ENCODE measurements around the gene HOXC10. TPM values are rescaled to one million over a fixed set of nuclear protein-coding genes. Genes with fewer than 3 reads are reported as not detected.

Gene HOXC10
- total and polyA plus RNA-seq, 4 donors: 0.18 TPM; not detected in 3

DNA sequence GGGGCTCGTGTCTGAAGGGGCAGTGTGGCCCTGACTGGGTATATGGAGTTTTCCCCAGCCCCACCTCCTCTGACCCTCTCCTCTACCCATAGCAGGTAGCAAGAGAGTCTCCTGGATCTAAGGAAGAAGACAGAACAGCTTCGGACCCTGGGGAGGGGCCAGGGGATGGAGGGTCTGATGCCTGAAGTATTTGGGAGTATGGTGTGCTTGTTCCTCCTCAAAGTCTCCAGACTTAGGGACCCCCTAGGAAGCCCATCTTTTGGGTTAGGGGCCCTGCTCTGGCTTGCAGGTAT lies 23.3 kb downstream of the HOXC10 start:
- DNase-seq (no peak), ATAC-seq (ENCODE audit: insufficient read depth, low FRiP score) (no peak)
- Histone ChIP-seq H3K9me3 (ENCODE audit: control insufficient read depth in 4 of 4, insufficient read depth in 3 of 4, low read length in 3 of 4) (peaks cover 0 to 9% (median 0%) of the 10 kb centered on the region in 4 donors), H3K9ac (ENCODE audit: insufficient read depth in 1 of 2, low read length in 2 of 2) (no peak overlapping the region), H3K4me3 (no peak overlapping the region), H3K27ac (ENCODE audit: low read depth in 1 of 2, low read length in 1 of 2) (no peak overlapping the region), H3K36me3 (ENCODE audit: control insufficient read depth in 4 of 4, insufficient read depth in 4 of 4, low read length in 4 of 4) (no peaks in the 10 kb centered on the region), H3K4me1 (ENCODE audit: control insufficient read depth in 5 of 5, insufficient read depth in 5 of 5, low read length in 5 of 5) (peaks cover 0 to 20% (median 3%) of the 10 kb centered on the region in 5 donors), H3K27me3 (ENCODE audit: control insufficient read depth in 3 of 3, insufficient read depth in 3 of 3, low read length in 2 of 3) (peaks cover 7 to 96% (median 87%) of the 10 kb centered on the region in 3 donors)
- TF ChIP-seq, protein P1, sequence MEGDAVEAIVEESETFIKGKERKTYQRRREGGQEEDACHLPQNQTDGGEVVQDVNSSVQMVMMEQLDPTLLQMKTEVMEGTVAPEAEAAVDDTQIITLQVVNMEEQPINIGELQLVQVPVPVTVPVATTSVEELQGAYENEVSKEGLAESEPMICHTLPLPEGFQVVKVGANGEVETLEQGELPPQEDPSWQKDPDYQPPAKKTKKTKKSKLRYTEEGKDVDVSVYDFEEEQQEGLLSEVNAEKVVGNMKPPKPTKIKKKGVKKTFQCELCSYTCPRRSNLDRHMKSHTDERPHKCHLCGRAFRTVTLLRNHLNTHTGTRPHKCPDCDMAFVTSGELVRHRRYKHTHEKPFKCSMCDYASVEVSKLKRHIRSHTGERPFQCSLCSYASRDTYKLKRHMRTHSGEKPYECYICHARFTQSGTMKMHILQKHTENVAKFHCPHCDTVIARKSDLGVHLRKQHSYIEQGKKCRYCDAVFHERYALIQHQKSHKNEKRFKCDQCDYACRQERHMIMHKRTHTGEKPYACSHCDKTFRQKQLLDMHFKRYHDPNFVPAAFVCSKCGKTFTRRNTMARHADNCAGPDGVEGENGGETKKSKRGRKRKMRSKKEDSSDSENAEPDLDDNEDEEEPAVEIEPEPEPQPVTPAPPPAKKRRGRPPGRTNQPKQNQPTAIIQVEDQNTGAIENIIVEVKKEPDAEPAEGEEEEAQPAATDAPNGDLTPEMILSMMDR (IDR thresholded peaks at IDR 0.05; ENCODE audit: control extremely low read depth, extremely low read depth): no peak
- WGBS, 2 donors: 23 to 33% methylated on average over 2 of the region's 2 CpGs

DNA sequence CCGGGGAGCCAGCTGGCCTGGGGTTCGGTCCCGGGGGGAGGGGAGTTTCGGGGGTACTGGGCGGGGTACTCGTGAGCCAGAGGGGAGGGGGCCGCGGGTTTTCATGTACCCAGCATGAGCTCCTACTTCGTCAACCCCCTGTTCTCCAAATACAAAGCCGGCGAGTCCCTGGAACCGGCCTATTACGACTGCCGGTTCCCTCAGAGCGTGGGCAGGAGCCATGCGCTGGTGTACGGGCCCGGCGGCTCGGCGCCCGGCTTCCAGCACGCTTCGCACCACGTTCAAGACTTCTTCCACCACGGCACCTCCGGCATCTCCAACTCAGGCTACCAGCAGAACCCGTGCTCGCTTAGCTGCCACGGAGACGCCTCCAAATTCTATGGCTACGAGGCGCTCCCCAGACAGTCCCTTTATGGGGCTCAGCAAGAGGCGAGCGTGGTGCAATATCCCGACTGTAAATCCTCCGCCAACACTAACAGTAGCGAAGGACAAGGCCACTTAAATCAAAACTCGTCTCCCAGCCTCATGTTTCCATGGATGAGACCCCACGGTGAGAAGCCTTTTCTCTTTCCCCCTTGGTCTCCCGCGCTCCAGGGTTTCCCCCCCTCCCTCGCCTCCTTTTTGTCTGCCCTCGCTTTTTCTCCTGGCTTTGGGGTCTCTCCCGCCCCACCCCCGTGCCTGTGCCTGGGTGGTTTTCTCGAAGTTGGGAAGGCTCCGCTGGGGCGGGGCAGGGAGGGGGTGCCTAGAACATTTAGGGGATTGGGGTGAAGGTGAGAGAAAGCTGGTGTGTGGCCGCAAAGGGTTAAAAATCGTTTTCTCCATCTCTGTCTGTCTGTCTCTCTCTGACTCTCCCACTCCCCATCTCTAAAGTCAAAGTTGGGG lies 24.5 kb downstream of the HOXC10 start:
- Histone ChIP-seq H3K4me1 (ENCODE audit: control insufficient read depth in 5 of 5, insufficient read depth in 5 of 5, low read length in 5 of 5) (peaks cover 0 to 20% (median 3%) of the 10 kb centered on the region in 5 donors), H3K4me3 (no peak overlapping the region), H3K27ac (ENCODE audit: low read depth in 1 of 2, low read length in 1 of 2) (no peak overlapping the region), H3K27me3 (ENCODE audit: control insufficient read depth in 3 of 3, insufficient read depth in 3 of 3, low read length in 2 of 3) (peaks cover 4 to 97% (median 86%) of the 10 kb centered on the region in 3 donors), H3K9me3 (ENCODE audit: control insufficient read depth in 4 of 4, insufficient read depth in 3 of 4, low read length in 3 of 4) (peaks cover 0 to 16% (median 0%) of the 10 kb centered on the region in 4 donors), H3K9ac (ENCODE audit: insufficient read depth in 1 of 2, low read length in 2 of 2) (no peak overlapping the region), H3K36me3 (ENCODE audit: control insufficient read depth in 4 of 4, insufficient read depth in 4 of 4, low read length in 4 of 4) (no peaks in the 10 kb centered on the region)
- 4% methylated on average over 51 of the region's 51 CpGs for WGBS, 2 donors
- peak in 1 of 3 donors; percentile 50 for DNase-seq
- no peak for ATAC-seq (ENCODE audit: insufficient read depth, low FRiP score)
- TF ChIP-seq, protein P1 (IDR thresholded peaks at IDR 0.05; ENCODE audit: control extremely low read depth, extremely low read depth): no peak

DNA sequence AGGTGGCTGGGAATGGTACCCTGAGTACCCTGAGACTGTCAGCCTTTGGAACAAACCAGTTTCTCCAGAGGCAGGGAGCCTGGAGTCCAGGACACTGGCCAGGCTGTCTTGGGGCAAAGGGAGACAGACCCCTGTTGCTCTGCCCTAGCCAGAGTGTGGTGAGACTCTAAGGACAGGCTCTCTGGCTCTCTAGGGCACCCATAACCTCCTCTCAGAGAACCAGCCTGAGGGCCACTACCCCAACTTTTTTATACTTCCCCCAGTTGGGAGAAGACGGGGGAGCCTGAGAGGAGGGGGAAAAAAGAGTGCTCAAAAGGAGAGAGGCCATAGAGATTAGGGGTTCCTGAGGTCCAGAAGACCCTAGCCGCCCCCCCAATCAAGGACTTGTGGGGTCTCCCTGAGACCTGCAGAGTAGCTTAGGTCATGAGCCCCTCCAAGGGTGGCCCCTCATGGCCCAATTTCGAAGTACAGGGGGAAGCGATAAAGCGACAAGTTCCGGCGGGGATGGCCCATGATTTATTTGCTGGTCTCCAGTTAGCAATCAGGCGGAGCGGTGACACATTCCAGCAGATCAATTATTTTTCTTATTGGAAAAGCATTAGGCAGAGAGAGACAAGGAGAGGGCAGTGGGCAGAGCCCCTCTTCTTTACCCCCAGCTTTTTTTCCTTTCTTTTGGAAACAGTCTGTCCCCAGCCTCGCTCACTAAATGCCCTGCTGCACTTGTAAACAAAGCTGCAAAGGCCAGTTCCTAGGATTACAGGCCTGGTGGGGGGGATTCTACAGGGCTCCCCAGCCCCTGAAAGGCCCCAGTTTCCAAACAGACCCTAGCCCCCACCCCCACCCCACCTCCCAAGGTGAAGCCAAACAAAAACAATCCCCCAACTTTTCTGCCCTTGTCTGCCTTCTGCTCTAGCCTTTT lies 25.4 kb downstream of the HOXC10 start:
- ATAC-seq (ENCODE audit: insufficient read depth, low FRiP score): no peak
- no peak overlapping the region for H3K9ac ChIP-seq (ENCODE audit: insufficient read depth in 1 of 2, low read length in 2 of 2)
- WGBS, 2 donors: 15 to 20% methylated on average over 10 of the region's 10 CpGs
- peaks cover 0 to 20% (median 3%) of the 10 kb centered on the region in 5 donors for H3K4me1 ChIP-seq (ENCODE audit: control insufficient read depth in 5 of 5, insufficient read depth in 5 of 5, low read length in 5 of 5)
- DNase-seq: no peak
- no peaks in the 10 kb centered on the region for H3K36me3 ChIP-seq (ENCODE audit: control insufficient read depth in 4 of 4, insufficient read depth in 4 of 4, low read length in 4 of 4)
- H3K27me3 ChIP-seq (ENCODE audit: control insufficient read depth in 3 of 3, insufficient read depth in 3 of 3, low read length in 2 of 3): peaks cover 7 to 97% (median 85%) of the 10 kb centered on the region in 3 donors
- H3K9me3 ChIP-seq (ENCODE audit: control insufficient read depth in 4 of 4, insufficient read depth in 3 of 4, low read length in 3 of 4): peaks cover 0 to 16% (median 0%) of the 10 kb centered on the region in 4 donors
- H3K27ac ChIP-seq (ENCODE audit: low read depth in 1 of 2, low read length in 1 of 2): no peak overlapping the region
- TF ChIP-seq, protein P1 (IDR thresholded peaks at IDR 0.05; ENCODE audit: control extremely low read depth, extremely low read depth): no peak
- H3K4me3 ChIP-seq: no peak overlapping the region

Measured in lung (tissue), 12 donors.